Muscle of leg (tissue), 11 donors: ENCODE results near the gene TRIM24. TPM values are rescaled to one million over a fixed set of nuclear protein-coding genes. Genes with fewer than 3 reads are reported as not detected.

Experiments used
- DNase-seq: peaks from one replicate; pipeline ENCODE4 v3.0.0; 2013
- H3K27ac ChIP-seq: one replicate; pipeline ENCODE4 v1.5.1; 2013; ENCODE audit warnings: mild to moderate bottlenecking, low read length, control low read depth
- H3K27me3 ChIP-seq: one replicate; pipeline ENCODE4 v1.6.1; 2013; ENCODE audit warnings: low read length; ENCODE audit not compliant: control insufficient read depth, insufficient read depth
- H3K36me3 ChIP-seq: one replicate; pipeline ENCODE4 v1.6.1; 2013; ENCODE audit warnings: low read length; ENCODE audit not compliant: control insufficient read depth, insufficient read depth
- H3K4me1 ChIP-seq: one replicate; pipeline ENCODE4 v1.6.1; 2013; ENCODE audit warnings: low read length; ENCODE audit not compliant: control insufficient read depth, insufficient read depth
- H3K4me3 ChIP-seq: one replicate; pipeline ENCODE4 v1.5.1; 2013; ENCODE audit warnings: low read length, control low read depth
- H3K9me3 ChIP-seq: replicated peaks from 2 replicates; pipeline ENCODE4 v1.6.1; 2013; ENCODE audit warnings: low read depth, low read length; ENCODE audit not compliant: control insufficient read depth
- WGBS: methylation state at CpG from one replicate; pipeline ENCODE4 v1.1.5; 2013; ENCODE audit warnings: missing lambda C conversion rate; ENCODE audit not compliant: insufficient coverage; 5-methylcytosine and 5-hydroxymethylcytosine counted together
- polyA plus RNA-seq, 8 donors: library from polyadenylated mRNA; unstranded; fragments of 120-200 nt; gene quantifications; one replicate each; pipeline versions ENCODE4 v1.2.1 to v1.2.3, GENCODE V29; 2013; ENCODE audit warnings: inconsistent platforms in 1 of 8, low replicate concordance in 1 of 8; ENCODE audit not compliant: insufficient read length in 8 of 8, insufficient read depth in 1 of 8
- total RNA-seq: library from RNA; stranded (reverse); fragments of 120-200 nt; gene quantifications from one replicate; pipeline ENCODE4 v1.2.4, GENCODE V29; 2013

TRIM24 gene
- total and polyA plus RNA-seq, 9 donors: 13.7 to 27.9 (median 23.1) TPM

DNA sequence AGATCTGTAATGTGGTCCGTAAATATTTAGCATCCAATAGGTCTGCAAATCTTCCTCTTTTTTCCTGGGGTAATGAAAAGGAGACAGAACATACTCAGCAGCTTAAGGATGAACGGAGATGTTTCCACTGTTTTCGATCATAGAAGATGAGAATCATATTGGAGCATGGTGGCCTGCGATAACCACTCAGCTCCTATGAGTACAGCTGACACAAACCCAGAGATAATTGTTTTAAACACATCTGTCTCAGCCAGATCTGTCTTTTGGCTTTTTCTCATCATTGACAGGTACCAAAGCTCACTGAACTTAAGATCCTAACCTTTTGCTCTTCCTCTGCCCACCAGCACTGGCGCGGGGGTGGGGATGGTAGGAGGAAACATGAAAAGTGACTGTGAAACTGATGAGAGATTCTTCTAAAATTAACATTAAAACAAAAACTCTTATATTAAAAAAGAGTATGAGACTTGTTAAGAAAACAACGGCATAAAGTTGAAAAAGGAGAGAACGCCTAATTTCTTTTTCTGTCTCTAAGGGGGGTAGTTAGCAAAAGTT, 170.1 kb downstream of the TRIM24 start:
- 100% methylated on average over 1 of the region's 8 CpGs for WGBS
- H3K27ac ChIP-seq: no peak overlapping the region
- no peaks in the 10 kb centered on the region for H3K27me3 ChIP-seq
- DNase-seq: no peak
- H3K4me3 ChIP-seq: no peak overlapping the region
- no peaks in the 10 kb centered on the region for H3K36me3 ChIP-seq
- H3K9me3 ChIP-seq: no peaks in the 10 kb centered on the region
- H3K4me1 ChIP-seq: no peaks in the 10 kb centered on the region

DNA sequence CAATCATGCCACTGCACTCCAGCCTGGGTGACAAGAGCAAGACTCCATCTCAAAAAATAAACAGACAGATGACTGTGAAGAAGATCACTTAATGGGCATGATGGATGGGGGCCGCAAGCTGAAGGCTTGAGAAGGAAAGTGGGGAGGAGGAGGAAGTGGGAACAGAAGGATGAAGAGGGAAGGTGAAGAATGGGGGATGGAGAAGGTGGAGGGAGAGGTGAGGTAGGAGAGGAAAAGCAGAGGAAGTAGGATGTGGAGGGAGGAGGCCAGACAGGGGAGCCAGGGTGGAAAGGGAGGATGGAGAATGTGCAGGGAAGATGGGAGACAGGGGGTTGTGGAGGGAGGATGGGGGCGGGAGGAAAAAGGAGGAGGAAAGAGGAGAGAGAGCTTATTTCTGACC, 172.3 kb downstream of the TRIM24 start:
- no peak overlapping the region for H3K4me3 ChIP-seq
- no peak overlapping the region for H3K27ac ChIP-seq
- 85% methylated on average over 1 of the region's 2 CpGs for WGBS
- H3K4me1 ChIP-seq: no peaks in the 10 kb centered on the region
- no peak for DNase-seq
- H3K27me3 ChIP-seq: no peaks in the 10 kb centered on the region
- H3K9me3 ChIP-seq: no peaks in the 10 kb centered on the region
- no peaks in the 10 kb centered on the region for H3K36me3 ChIP-seq

DNA sequence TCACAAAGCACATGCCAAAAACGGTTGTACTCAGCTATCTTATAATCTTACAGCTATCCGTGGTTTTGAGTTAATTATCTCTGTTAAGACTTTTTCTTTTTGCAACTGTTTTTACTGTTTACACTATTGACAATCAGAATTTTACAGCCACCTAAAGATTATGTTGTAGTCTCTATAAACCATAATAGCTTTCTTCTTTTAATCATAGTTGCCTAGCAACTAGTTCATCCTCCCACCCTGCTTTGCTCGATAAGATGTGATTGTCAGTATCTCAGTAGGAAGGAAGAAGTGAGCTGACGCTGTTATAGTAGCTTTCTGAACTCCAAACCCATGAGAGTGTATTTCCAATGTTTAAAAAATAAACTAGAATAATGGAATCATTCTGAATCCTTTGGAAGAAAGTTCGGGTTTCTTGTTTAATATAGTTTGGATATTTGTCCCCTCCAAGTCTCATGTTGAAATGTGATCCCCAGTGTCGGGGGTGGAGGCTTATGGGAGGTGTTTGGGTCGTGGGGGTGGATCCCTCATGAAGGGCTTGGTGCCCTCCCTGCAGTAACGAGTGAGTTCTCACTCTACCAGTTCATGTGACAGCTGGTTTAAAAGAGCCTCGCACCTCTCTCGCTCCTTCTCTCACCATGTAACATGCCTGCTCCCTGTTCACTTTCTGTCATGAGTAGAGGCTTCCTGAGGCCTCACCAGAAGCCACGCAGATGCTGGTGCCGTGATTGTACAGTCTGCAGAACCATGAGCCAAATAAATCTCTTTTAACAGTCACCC, 173.0 kb downstream of the TRIM24 start:
- Histone ChIP-seq H3K4me1 (no peaks in the 10 kb centered on the region), H3K36me3 (no peaks in the 10 kb centered on the region), H3K27me3 (no peaks in the 10 kb centered on the region), H3K9me3 (no peaks in the 10 kb centered on the region), H3K27ac (no peak overlapping the region), H3K4me3 (no peak overlapping the region)
- DNase-seq: no peak
- 96% methylated on average over 3 of the region's 12 CpGs for WGBS

Other genes starting within 250 kb of the TRIM24 start
- not detected for gene SVOPL, start 241.1 kb downstream of the TRIM24 start, total RNA-seq
- under 1 TPM in 1 of 8 donors, not detected in 7; 0.08 TPM for gene SVOPL, start 241.1 kb downstream of the TRIM24 start, polyA plus RNA-seq